Fibroblast of lung (primary cell): ENCODE data around the gene ALDH1A1. TPM values are rescaled to one million over a fixed set of nuclear protein-coding genes. Genes with fewer than 3 reads are reported as not detected.

Experiments used
- DNase-seq, 2 donors: peaks; one replicate each; pipeline versions ENCODE4 v3.0.0 to v3.0.0-alpha.2; 2010; ENCODE audit warnings: low read depth in 2 of 2
- H2AFZ ChIP-seq: 2 replicates; pipeline ENCODE4 v1.5.1; 2012; ENCODE audit warnings: low read length, control low read depth, inconsistent platforms
- H3K27ac ChIP-seq: 2 replicates; pipeline ENCODE4 v1.5.1; 2011; ENCODE audit warnings: low read length, control low read depth; ENCODE audit not compliant: insufficient read depth
- H3K27me3 ChIP-seq: 2 replicates; pipeline ENCODE4 v1.5.1; 2011; ENCODE audit warnings: mild to moderate bottlenecking, low read length; ENCODE audit not compliant: control insufficient read depth, insufficient read depth
- H3K36me3 ChIP-seq: 2 replicates; pipeline ENCODE4 v1.5.1; 2011; ENCODE audit warnings: low read length; ENCODE audit not compliant: control insufficient read depth, insufficient read depth
- H3K4me1 ChIP-seq: 2 replicates; pipeline ENCODE4 v1.5.1; 2011; ENCODE audit warnings: low read length; ENCODE audit not compliant: control insufficient read depth, insufficient read depth; ENCODE audit errors: extremely low read depth
- H3K4me2 ChIP-seq: 2 replicates; pipeline ENCODE4 v1.5.1; 2011; ENCODE audit warnings: low read length, control low read depth; ENCODE audit not compliant: insufficient read depth; ENCODE audit errors: extremely low read depth
- H3K4me3 ChIP-seq, 4 experiments: fragments of 200-600 bp in 1 of 4; sonication (generic) in 1 of 4; replicated peaks in 1 of 4; 2 replicates each; pipeline ENCODE4 v1.5.1; 2011 to 2016; ENCODE audit warnings: low read length in 4 of 4, low read depth in 3 of 4, mild to moderate bottlenecking in 3 of 4, control low read depth in 2 of 4, inconsistent platforms in 1 of 4, mixed read lengths in 1 of 4; ENCODE audit not compliant: insufficient read depth in 1 of 4; ENCODE audit errors: control extremely low read depth in 1 of 4
- H3K79me2 ChIP-seq: 2 replicates; pipeline ENCODE4 v1.5.1; 2012; ENCODE audit warnings: mild to moderate bottlenecking, low read length, inconsistent platforms; ENCODE audit not compliant: control insufficient read depth, insufficient read depth
- H3K9ac ChIP-seq: 2 replicates; pipeline ENCODE4 v1.5.1; 2011; ENCODE audit warnings: mild to moderate bottlenecking, low read length, control low read depth; ENCODE audit not compliant: insufficient read depth
- H3K9me3 ChIP-seq: 2 replicates; pipeline ENCODE4 v1.5.1; 2012; ENCODE audit warnings: low read depth, low read length; ENCODE audit not compliant: control insufficient read depth, insufficient read depth
- H4K20me1 ChIP-seq: 2 replicates; pipeline ENCODE4 v1.5.1; 2011; ENCODE audit warnings: low read length; ENCODE audit not compliant: control insufficient read depth, insufficient read depth; ENCODE audit errors: extremely low read depth
- EZH2 ChIP-seq: IDR thresholded peaks from 2 replicates; pipeline ENCODE4 v1.5.1; 2012; ENCODE audit warnings: low read length, control low read depth, mild to moderate bottlenecking; ENCODE audit errors: missing control alignments
- polyA plus RNA-seq, 2 donors: library from polyadenylated mRNA; depleted of rRNA in 1 of 2; stranded (reverse) in 1 of 2; unstranded in 1 of 2; fragments of >200 nt; gene quantifications; 2 replicates each; pipeline ENCODE4 v1.2.1, GENCODE V29; 2011 to 2012; ENCODE audit warnings: missing spikeins in 1 of 2
- total RNA-seq: library from RNA; depleted of rRNA; stranded (reverse); fragments of >200 nt; gene quantifications from 2 replicates; pipeline ENCODE4 v1.2.1, GENCODE V29; 2014
- TF ChIP-seq, protein P1 (sequence below), 2 donors: IDR thresholded peaks in 1 of 2; conservative IDR thresholded peaks in 1 of 2; 1 replicate in 1 of 2; 2 replicates in 1 of 2; pipeline ENCODE4 v1.5.1; 2011 to 2012; ENCODE audit warnings: low read length in 2 of 2, control low read depth in 1 of 2, inconsistent platforms in 1 of 2, low read depth in 1 of 2, mild to moderate bottlenecking in 1 of 2

ALDH1A1 gene
- total and polyA plus RNA-seq, 2 donors (not counting 1 experiment from before 2014, with no cell fraction given) = 7.4 to 46.1 TPM

DNA sequence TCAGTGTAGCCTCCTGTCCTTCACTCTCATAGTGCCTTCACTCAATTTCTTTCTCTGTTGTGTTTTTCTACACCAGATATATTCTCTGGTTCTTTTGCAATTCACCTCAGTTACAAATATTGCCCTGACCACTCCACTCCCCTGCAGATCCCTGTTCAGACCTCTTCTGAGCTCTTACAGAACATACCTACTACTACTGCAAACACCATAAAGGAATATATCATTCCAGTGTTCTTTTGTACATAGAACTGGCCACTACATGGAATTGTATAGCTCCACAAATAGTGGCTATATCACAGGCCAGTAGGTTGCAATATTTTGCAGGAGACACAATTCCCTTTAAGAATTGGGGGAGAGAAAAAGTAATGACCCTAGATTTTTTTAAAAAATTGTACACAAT is 21.0 kb downstream of the ALDH1A1 start:
- no peak overlapping the region for H3K4me3 ChIP-seq
- no peaks in the 10 kb centered on the region for H4K20me1 ChIP-seq
- no peak for TF ChIP-seq EZH2
- TF ChIP-seq, protein P1, sequence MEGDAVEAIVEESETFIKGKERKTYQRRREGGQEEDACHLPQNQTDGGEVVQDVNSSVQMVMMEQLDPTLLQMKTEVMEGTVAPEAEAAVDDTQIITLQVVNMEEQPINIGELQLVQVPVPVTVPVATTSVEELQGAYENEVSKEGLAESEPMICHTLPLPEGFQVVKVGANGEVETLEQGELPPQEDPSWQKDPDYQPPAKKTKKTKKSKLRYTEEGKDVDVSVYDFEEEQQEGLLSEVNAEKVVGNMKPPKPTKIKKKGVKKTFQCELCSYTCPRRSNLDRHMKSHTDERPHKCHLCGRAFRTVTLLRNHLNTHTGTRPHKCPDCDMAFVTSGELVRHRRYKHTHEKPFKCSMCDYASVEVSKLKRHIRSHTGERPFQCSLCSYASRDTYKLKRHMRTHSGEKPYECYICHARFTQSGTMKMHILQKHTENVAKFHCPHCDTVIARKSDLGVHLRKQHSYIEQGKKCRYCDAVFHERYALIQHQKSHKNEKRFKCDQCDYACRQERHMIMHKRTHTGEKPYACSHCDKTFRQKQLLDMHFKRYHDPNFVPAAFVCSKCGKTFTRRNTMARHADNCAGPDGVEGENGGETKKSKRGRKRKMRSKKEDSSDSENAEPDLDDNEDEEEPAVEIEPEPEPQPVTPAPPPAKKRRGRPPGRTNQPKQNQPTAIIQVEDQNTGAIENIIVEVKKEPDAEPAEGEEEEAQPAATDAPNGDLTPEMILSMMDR (conservative IDR thresholded peaks at IDR 0.05 in 1 of 2, IDR thresholded peaks at IDR 0.05 in 1 of 2; ENCODE audit: low read depth in 1 of 2, low read length in 2 of 2) = no peak
- DNase-seq = no peak
- no peak overlapping the region for H3K9ac ChIP-seq
- H3K4me2 ChIP-seq = no peak overlapping the region
- no peaks in the 10 kb centered on the region for H3K27me3 ChIP-seq
- no peaks in the 10 kb centered on the region for H3K9me3 ChIP-seq
- H3K79me2 ChIP-seq = no peaks in the 10 kb centered on the region
- H3K36me3 ChIP-seq = no peaks in the 10 kb centered on the region
- H3K4me1 ChIP-seq = no peaks in the 10 kb centered on the region
- H2AFZ ChIP-seq = no peak overlapping the region
- H3K27ac ChIP-seq = no peak overlapping the region

DNA sequence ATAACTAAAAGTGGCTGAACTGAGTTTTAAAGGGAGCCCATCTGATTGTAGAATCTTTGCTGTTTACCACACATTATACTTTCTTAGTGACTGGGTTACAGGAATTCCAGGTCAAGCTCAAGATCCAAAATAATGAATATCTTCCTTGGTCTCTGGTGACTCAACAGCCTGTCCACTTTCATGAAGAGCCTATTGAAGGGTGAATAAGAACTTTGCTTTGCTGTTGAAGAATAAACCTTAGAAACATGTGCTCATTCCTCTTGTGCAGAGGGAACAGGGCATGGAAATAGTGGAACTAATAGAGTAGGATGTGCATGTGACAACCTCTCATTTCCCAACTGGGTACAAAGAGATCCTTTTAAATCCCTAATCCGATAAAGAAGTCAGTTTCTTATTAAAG is 21.4 kb downstream of the ALDH1A1 start:
- Histone ChIP-seq H3K9ac (no peak overlapping the region), H3K4me1 (no peaks in the 10 kb centered on the region), H3K79me2 (no peaks in the 10 kb centered on the region), H3K4me3 (no peak overlapping the region), H2AFZ (no peak overlapping the region), H3K27ac (no peak overlapping the region), H3K27me3 (no peaks in the 10 kb centered on the region), H3K9me3 (no peaks in the 10 kb centered on the region), H3K4me2 (no peak overlapping the region), H4K20me1 (no peaks in the 10 kb centered on the region), H3K36me3 (no peaks in the 10 kb centered on the region)
- TF ChIP-seq, protein P1 (conservative IDR thresholded peaks at IDR 0.05 in 1 of 2, IDR thresholded peaks at IDR 0.05 in 1 of 2; ENCODE audit: low read depth in 1 of 2, low read length in 2 of 2) = no peak
- TF ChIP-seq EZH2 = no peak
- DNase-seq = peak in 1 of 2 donors; percentile 33

DNA sequence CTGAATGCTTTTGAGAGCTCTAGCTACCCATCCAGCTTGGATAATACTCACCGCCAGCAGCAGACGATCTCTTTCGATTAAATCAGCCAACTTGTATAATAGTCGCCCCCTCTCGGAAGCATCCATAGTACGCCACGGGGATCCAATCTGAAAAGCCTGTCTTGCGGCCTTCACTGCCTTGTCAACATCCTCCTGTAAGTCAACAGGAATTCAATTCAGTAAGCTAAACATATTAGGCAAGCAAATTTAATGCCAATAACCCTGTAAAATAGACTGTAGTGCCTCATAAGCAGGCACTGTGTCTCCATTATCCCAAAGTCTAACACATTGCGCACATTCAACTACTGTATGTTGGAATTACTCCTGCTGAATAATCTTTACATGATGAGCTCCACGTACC is 22.0 kb downstream of the ALDH1A1 start:
- Histone ChIP-seq H3K4me2 (no peak overlapping the region), H3K4me1 (no peaks in the 10 kb centered on the region), H3K9me3 (no peaks in the 10 kb centered on the region), H3K27me3 (no peaks in the 10 kb centered on the region), H2AFZ (no peak overlapping the region), H3K79me2 (no peaks in the 10 kb centered on the region), H3K4me3 (no peak overlapping the region), H4K20me1 (no peaks in the 10 kb centered on the region), H3K27ac (no peak overlapping the region), H3K9ac (no peak overlapping the region), H3K36me3 (no peaks in the 10 kb centered on the region)
- TF ChIP-seq, protein P1 (conservative IDR thresholded peaks at IDR 0.05 in 1 of 2, IDR thresholded peaks at IDR 0.05 in 1 of 2; ENCODE audit: low read depth in 1 of 2, low read length in 2 of 2) = no peak
- TF ChIP-seq EZH2 = no peak
- DNase-seq = no peak
